Stimulated activated CD4-positive, alpha-beta T cell treated with anti-CD3 and anti-CD28 coated beads, Interleukin-12 subunit alpha, Interleukin-12 subunit beta, amount 100 ng/mL, for 48 hours (primary cell): ENCODE results near the gene TVP23C.
"Not testable (repeated sequence)": the region's sequence is repeated elsewhere in the genome, so short reads cannot be mapped to it uniquely, and the experiment has no call there.

Experiments used
- DNase-seq, 3 donors: peaks; one replicate each; pipeline ENCODE4 v3.0.0-alpha.2; 2020; ENCODE audit warnings: low read depth in 2 of 3, low spot score in 1 of 3

The TVP23C gene

GRCh38 chr17:15526292-15527218 lies 36.7 kb downstream of the TVP23C start:
- not testable (repeated sequence) for DNase-seq

DNA sequence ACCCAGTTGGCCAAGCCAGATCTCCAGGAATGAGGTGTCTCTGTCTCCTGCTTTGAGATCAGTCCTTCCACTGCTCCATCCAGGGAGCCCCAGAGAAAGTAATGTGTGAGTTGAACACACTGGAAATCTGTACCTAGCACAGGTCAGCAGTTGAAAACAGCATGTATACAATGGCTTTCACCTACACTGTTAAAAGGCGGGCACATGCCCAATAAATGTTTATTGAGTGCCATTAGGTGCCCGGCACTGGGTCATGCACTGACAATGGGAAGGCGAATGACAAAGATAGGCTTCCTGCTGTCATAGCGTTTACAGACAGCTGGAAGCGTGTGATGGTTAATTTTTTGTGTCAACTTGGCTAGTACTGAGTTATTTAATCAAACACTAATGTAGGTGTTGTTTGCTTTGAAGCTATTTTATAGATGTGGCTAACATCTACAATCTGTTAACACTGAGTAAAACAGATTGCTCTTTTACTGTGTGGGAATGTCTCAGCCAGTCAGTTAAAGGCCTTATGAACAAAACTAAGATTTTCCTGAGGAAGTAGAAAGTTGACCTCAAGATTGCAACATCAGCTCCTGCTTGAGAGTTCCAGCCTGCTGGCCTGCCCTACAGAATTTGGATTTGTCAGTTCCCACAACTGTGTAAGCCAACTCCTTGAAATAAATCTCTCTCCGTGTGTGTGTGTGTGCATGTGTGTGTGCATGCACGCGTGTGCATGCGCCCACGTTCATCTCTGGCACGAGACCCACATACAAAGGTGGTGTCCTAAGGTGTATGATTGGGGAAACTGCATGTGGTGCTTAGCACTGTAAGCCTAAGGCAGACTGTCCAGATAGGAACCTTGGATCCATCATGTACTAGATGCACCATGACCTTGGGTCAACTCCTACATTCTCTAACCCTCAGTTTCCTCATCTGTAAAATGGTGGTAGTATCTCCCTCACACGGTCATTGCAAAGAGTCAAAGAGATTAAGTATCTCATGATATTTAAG lies 38.0 kb downstream of the TVP23C start:
- DNase-seq = not testable (repeated sequence)

- no peak for DNase-seq
Observed at GRCh38 chr17:15516150-15516549, 47.1 kb downstream of the TVP23C start.

- DNase-seq = no peak
Observed at GRCh38 chr17:15514469-15514868, 48.8 kb downstream of the TVP23C start.

- no peak for DNase-seq
Observed at GRCh38 chr17:15513856-15514459, 49.3 kb downstream of the TVP23C start.

GRCh38 chr17:15513058-15513791 lies 50.1 kb downstream of the TVP23C start:
- no peak for DNase-seq

DNA sequence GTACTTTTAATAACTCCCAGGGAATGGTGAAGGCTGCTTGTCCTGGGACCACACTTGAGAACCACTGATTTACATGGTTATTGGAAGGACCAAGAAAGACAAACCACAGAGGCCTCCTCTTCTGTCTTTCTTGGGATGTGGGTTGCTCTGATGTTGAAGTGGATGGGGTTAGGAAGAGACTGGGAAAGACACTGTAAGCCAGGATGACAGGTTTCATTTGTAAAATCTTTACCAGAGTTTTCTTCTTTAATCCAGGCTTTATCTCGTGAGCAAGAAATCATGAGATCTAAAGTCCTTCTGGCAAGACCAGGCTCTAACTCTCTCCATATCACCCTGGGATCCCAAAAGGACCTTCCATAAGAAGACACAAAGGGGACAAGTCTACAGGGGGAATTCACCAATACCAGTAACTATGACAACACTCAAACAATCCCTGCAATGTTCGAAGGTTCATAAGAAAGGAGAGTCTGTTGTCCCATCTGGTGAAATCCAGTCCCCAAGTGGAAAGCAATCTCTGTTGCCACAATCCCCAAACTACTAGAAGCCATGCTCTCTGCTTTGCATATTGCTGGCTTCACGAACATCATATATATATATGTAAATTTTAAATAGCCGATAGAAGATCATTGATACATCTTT lies 51.1 kb downstream of the TVP23C start:
- DNase-seq = no peak

DNA sequence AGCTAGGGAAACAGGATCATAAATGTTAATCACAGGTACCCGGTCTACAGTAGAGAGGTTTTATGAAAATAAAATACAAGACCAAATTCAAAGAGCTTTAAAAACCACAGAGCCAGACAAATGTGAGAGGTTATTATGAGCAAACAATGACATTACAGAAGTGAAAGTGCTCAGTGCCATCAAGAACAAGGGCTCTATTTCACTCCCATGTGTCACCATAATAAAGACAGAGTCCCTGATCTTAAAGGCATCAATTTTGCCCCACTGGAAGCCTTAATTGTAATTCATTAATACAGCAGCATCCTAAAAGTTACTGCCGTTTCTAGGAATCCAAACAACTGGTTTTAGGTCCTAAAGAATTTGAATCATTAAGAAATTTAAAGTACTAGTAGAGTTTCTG lies 52.1 kb downstream of the TVP23C start:
- no peak for DNase-seq

DNA sequence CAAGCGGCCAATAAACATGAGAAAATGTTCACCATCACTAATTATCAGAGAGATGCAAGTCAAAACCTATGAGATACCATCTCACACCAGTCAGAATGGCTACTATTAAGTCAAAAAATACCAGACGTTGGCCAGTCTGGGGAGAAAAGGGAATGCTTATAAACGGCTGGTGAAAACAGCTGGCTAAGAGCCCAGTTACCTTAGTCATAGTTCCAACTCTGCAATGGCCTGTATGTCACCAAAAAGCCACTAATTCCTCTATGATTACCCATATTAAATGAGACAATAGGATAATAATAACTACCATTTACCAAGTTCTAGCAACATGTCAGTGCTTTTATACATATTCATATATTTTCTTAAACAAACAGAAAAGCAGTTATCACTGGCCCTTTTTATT lies 52.9 kb downstream of the TVP23C start:
- DNase-seq = no peak

- no peak for DNase-seq
Observed at GRCh38 chr17:15509095-15509494, 54.2 kb downstream of the TVP23C start.

GRCh38 chr17:15508466-15508865 lies 54.8 kb downstream of the TVP23C start:
- no peak for DNase-seq

- no peak for DNase-seq
Observed at GRCh38 chr17:15507896-15508295, 55.4 kb downstream of the TVP23C start.

DNA sequence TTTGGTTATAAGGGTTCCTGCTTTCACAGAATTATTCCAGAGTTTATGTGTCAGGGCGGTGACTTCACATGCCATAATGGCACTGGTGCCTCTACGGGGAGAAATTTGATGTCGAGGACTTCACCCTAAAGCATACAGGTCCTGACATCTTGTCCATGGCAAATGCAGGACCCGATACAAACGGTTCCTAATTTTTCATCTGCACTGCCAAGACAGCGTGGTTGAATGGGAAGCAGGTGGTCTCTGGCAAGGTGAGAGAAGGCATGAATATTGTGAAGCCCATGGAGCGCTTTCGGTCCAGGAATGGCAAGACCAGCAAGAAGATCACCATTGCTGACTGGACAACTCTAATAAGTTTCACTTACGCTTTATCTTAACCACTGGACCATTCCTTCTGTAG lies 56.3 kb downstream of the TVP23C start:
- DNase-seq = no peak

DNA sequence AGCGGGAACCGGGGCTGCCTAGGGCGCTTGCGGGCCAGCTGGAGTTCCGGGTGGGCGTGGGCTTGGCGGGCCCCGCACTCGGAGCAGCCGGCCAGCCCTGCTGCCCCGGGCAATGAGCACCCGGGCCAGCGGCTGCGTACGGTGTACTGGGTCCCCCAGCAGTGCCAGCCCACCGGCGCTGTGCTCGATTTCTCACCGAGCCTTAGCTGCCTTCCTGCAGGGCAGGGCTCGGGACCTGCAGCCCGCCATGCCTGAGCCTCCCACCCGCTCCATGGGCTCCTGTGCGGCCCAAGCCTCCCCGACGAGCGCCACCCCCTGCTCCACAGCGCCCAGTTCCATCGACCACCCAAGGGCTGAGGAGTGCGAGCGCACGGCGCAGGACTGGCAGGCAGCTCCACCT lies 57.6 kb downstream of the TVP23C start:
- not testable (repeated sequence) for DNase-seq

- DNase-seq = no peak
Observed at GRCh38 chr17:15503731-15504130, 59.6 kb downstream of the TVP23C start.

DNA sequence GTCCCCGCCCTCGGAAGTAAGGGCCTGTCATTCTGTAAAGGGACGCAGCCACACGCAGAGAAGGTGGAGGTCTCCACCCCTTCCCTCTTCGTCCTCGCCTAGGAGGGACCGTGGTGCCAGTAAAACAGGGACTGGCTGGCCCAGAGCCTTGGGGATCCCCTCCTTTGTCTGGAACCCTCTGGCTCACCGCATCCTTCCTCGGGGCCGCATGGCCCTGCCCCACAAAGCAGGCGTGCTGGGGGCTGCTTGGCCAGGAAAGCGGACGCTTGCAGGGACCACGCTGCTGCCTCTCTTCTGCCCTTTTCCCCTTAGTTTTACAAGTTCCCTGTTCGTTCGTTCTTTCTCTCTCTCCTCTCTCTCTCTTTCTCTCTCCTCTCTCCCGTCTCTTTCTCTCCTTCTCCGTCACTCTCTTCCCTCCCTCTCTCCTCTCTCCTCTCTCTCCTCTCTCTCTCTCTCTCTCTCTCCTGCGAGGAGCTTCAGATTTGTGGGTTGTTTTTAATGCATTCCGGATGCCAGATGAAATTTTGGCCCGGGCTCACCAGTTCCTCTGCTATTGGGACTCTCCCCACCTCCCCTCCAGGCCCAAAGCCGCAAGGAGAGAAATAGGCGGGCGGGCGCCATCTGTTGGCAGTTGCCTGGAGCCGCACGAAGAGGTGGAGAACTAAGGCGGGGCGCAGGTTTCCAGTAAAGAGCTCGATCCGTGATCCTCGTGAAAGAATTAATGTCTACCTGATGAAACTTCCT lies 60.7 kb downstream of the TVP23C start:
- peak; percentile 60 to 75 (median 71) for DNase-seq

DNA sequence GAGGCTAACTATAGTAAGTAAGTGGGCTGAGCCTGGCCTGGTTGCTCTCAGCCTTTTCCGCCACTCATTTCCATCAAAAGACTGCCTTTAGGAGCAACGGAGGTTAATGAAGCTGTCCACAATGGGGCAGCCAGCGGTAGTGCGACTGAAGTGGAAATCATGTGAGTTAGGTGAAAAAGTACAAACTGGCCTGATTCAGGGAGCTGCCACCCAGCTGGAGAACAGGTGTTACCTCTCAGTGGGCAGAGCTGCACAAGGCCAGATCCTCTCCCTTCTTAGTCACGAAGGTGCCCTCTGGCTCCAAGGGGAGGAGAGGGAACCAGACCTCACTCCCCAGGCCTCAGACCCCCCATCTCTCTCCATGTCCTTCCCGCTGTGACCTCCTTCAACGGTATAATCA lies 61.5 kb downstream of the TVP23C start:
- no peak for DNase-seq

- DNase-seq = no peak
Observed at GRCh38 chr17:15501282-15501681, 62.0 kb downstream of the TVP23C start.

DNA sequence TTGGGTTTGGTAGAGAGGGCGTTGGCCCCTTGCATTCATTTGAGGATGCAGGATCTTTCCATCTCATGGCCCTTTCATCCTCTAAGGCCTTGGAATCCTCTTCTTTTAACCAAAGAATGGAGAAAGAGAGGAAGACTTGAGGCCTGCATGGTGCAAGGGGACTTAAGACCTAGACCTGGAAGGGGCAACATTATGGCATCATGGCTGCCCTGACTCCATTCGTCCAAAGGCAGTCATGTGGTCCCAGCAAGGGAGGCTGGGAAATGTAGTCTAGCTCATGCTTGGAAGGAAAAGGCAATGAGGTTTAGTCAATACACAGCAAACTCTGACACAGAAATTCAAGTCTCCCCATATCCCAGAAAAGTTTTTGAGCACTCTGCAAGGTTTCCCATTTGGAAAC lies 65.2 kb downstream of the TVP23C start:
- DNase-seq = no peak
